Caki2 (cell line): ENCODE measurements around the gene SLC7A6. TPM values are rescaled to one million over a fixed set of nuclear protein-coding genes. Genes with fewer than 3 reads are reported as not detected.
"Not testable (repeated sequence)": the region's sequence is repeated elsewhere in the genome, so short reads cannot be mapped to it uniquely, and the experiment has no call there.

Experiments
- DNase-seq: peaks from one replicate; pipeline ENCODE4 v3.0.0-alpha.2; 2015; ENCODE audit warnings: low read depth
- in situ Hi-C: cut with HindIII; loops from 2 replicates; pipeline ENCODE4 v1.10.0; 2016; ENCODE audit warnings: low sequenced_read_pairs, low pct_unique_long_range_greater_than_20kb, mixed read lengths
- total RNA-seq: library from RNA; depleted of rRNA; stranded (reverse); fragments of >200 nt; shearing (Covaris generic); gene quantifications from 2 replicates; pipeline ENCODE4 v1.2.3, GENCODE V29; 2014; ENCODE audit warnings: low replicate concordance

Gene SLC7A6
- total RNA-seq, 1 experiment from 2014 or later = 21.4 TPM

DNA sequence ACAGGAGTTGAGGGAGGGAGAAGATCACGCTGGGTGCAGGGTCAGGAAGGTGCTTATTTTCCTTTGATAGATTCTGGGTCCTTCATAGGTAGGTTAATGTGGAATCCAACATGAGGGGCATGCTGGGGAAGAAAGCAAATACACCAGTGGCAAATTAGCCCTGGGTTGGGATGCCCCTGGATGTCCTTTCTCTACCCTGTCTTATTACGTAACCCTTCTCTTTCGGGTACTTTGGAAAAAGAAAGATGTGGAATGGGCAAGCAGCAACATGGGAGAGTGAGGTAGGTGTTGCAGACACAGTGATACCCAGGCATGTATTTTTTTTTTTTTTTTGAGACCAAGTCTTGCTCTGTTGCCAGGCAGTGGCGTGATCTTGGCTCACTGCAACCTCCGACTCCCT, 9.1 kb downstream of the SLC7A6 start:
- in situ Hi-C loops = no loop called here

DNA sequence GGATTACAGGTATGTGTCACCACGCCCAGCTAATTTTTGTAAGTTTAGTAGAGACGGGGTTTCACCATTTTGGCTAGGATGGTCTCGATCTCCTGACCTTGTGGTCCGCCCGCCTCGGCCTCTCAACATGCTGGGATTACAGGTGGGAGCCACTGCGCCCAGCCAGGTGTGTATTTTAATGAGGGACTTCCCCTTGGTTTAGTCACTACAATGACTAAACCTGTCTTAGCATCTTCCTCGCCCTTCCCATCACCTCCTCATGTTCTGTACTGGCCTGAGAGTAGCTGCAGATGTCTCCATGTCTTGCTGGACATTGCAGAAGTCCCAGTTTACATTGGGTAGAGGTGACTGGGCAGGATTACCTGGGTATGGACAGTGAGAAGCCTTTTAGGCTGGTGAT, 9.6 kb downstream of the SLC7A6 start:
- in situ Hi-C loops = no loop called here

More for the DNA sequence above, 9.1 kb downstream of the SLC7A6 start:
- DNase-seq = no peak

GRCh38 chr16:68274441-68274840, 10.1 kb downstream of the SLC7A6 start:
- in situ Hi-C loops = no loop called here
- no peak for DNase-seq

More for the DNA sequence above, 9.6 kb downstream of the SLC7A6 start:
- no peak for DNase-seq

GRCh38 chr16:68275611-68276191, 11.4 kb downstream of the SLC7A6 start:
- in situ Hi-C loops = no loop called here
- DNase-seq = no peak

DNA sequence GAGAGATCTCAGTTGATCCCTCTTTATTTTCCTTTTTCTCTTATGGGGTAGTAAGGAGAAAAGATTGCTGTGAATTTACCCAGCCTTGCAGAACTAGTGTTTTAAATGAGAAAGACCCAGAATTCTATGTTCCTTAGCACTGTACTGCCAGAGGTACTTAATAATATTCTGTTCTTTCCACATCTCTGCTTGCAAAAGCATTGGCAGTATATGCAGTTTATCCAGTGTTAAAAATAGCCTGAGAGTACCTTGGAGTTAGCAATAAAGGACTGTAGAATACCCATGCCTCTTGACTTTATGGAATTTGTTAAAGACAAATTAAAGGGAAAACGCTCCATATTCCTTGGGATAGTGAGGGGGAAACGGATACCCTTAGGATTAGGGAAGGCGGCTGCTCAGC, 11.9 kb downstream of the SLC7A6 start:
- no peak for DNase-seq
- in situ Hi-C loops = no loop called here

DNA sequence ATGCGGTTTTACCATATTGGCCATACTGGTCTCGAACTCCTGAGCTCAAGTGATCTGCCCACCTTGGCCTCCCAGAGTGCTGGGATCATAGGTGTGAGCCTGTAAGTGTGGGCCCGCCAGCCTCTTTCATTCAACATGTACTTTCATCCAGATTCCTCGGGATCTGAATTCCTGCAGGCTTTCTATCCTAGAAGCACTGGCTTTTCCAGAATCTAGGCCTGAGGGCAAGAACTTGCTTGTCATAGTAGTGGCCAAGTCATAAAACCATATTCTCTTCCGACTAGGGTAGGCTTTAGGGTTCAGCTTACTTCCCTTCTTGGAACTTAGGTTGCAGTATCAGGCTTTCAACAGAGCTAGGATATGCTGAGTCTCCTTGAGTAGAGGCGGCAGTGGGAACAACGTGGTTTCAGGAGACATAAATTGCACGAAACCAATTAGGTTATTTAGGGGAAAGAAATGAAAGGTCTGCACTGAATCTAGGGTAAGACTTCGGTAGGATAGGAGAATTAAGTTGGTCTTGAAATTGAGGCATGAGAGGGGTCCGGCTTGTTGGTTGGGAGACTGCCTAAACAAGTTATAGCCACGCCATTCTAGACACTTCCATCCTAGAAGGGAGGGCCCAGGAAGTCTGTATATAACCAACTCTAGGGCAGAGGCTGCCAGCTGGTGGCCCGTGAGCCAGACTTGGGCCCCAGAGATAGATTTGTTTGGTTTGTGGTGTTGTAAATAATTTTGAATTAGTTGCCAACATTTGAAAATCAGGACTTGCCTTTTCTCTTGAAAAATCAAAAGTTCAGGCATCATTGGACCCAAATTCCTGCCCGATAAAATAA, 15.6 kb downstream of the SLC7A6 start:
- no peak for DNase-seq
- in situ Hi-C loops = no loop called here

DNA sequence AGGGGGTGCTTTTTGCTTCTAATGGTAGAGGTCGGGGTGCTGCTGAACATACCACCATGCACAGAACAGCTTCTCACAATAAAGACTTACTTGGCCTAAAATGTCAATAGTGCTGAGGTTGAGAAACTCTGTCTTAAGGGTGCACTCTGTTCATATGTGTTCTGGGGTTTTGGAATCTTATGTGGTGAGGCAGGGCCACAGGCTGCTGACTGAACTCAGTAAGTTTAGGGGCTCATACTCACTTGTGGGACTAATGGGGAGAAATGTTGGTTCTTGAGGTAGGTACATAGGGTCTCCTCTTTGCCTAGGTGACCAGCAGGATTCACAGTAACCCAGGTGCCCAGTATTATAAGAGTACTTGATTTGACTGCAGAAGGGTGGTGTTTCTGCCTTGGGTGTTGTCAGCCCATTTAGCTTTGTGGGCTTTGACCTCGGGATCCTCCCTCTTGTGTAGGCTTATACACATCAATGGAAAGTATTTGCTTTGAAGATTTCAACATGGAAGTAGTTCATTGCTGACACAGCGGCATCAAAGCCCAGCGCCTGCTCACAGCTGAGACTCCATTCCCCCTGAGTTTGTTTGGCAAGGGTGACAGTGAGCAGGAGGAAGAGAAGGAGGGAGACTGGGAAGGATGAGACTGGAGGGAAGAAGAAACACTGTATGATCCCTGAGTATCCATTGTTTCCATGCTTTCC, 17.2 kb downstream of the SLC7A6 start:
- in situ Hi-C loops = no loop called here
- DNase-seq = no peak

- in situ Hi-C loops = no loop called here
- DNase-seq = no peak
Observed at GRCh38 chr16:68282064-68282452, 17.7 kb downstream of the SLC7A6 start.

- in situ Hi-C loops = no loop called here
- DNase-seq = no peak
Observed at GRCh38 chr16:68283346-68283745, 19.0 kb downstream of the SLC7A6 start.

DNA sequence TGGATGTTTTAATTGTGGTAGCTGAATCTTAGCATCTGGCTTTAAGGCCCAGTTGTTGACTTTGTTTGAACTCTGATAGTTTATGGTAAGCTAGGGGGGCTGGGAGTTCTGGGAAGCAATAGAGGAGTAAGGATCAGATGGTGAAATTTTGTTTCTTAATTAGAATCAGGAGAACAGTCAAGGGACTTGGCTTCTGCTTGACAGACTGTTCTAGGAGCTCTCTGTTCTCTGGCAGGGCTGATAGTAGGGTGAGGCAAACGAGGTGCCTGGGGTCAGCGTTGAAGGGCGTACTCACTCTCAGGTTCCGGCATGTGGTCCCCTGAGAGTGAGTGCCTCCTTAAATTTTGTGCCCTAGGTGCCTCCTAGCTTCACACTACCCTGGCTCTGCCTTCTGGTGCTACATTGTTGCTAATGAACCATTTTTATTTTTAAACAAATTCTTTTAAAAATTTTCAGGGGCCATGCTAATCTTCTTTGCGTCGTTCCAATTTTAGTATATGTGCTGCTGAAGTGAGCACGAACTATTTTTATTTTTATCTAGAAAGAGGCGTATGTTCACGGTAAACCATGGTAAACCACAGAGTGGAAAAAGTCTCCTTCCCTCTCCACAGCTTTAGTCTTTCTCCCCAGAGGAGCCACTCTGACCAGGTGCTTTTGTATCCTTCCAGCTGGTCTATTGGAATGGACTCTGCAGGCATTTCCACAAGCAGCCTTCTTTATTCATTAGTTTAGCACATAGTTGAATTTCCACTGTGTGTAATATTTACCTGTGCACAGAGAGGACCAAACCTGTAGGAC, 19.7 kb downstream of the SLC7A6 start:
- no peak for DNase-seq
- in situ Hi-C loops = no loop called here

GRCh38 chr16:68284847-68285246, 20.5 kb downstream of the SLC7A6 start:
- DNase-seq = no peak
- in situ Hi-C loops = no loop called here

- DNase-seq = no peak
- in situ Hi-C loops = no loop called here
Observed at GRCh38 chr16:68285683-68286082, 21.4 kb downstream of the SLC7A6 start.

DNA sequence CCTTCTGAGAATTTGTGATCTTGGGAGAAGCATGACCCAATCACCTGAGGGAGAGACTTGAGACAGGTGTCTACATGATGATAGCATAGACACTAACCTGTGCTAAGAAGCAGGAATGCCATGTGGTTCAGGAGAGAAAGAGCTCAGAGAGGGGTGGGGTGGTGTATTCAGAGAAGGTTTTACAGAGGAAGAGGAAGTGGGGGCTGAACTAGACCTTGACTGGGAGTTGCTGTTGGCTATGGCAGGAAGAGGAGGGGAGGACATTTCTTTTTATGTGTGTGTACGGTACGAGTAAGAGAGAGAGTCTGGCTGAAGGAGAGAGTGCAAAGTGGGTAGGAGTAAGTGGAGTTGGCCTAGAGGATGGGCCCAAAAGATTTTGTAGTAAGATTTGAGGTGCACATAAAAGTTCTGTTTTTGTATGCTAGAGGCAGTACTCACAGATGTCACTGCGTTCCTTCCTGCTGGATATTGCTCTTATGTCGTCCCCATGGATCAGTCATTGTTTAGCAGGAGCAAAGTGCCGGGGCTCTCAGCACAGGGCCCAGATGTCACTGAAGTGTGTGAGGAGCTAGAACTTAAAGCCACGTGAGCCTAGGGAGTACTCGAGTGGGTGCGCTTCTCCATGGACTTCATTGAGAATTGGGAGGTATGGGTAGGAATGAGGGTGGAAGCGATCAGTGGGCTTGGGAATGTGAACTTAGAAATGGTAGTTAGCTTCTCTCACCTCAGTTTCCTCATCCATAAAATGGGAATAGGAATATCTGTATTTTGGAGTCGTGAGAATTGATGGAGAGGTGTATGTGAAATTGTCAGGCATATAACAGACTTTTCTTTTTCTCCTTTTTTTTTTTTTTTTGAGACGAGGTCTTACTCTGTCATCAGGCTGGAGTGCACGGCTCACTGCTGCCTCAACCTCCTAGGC, 22.1 kb downstream of the SLC7A6 start:
- in situ Hi-C loops = no loop called here
- no peak for DNase-seq

DNA sequence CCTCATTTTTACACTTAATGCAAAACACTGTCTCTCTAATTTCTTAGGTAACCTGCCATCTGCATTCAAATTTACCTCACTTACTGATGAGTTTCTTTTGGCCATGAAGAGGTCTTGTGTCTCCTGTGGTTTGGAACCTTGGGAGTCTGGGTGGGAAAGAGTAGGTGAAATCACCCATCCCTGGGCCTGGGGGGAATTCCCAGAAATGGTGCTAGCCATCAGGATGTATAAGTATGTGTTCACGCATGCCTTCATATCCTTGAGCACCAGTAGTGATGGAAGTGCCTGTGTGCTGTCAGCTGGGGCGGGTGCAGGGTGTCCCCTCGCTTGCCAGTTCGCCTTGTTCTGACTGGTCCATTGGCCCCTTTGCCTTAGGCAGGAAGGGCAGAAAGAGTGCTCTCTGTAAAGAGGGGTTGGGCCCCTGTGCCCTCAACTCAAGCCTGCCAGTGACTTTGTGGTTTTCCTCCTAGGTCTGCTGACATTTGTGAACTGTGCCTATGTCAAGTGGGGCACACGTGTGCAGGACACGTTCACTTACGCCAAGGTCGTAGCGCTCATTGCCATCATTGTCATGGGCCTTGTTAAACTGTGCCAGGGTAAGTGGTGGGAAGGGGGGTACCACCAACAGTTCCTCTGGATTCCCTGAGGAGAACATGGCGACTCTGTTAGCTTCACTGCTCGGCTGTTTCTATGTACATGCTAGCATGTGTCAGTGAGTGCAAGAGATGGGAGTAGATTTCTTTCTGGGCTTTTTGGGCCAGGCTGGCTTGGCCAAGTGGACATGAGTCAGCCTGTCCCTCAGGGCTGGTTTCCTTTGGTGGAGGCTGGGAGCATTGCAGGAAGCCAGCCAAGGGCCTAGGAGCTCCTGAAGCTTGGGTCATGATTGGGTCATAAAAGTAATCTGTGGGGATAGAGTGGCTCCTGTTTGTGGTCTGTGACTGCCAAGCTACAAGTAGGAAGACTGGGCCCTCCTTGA, 23.2 kb downstream of the SLC7A6 start:
- in situ Hi-C loops = no loop called here
- DNase-seq = no peak

DNA sequence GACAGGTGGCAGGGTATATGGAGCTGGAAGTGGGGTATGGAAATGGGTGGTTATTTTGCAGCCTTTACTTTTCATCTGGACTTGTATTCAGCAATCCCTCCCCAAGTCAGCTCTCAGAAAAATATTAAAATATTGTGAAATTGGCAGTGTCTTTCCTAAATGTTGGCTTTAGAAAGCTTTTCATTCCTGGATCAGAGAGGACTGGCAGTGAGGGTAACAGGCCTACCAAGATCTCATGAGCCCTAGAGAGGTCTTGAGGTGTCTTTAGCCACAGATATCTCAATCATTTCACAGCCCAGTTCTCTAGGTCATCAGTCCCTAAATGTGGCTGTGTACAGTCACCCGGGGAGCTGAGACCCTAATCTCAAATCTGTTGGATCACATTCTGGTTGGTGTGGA, 23.9 kb downstream of the SLC7A6 start:
- in situ Hi-C loops = no loop called here
- DNase-seq = no peak

GRCh38 chr16:68288796-68289195, 24.5 kb downstream of the SLC7A6 start:
- DNase-seq, in situ Hi-C loops: not testable (repeated sequence)

- in situ Hi-C loops = no loop called here
- DNase-seq = no peak
Observed at GRCh38 chr16:68289202-68289601, 24.9 kb downstream of the SLC7A6 start.
